Astrocyte (in vitro differentiated cells and primary cell): Measurements from ENCODE around the gene RFTN2. TPM values are rescaled to one million over a fixed set of nuclear protein-coding genes. Genes with fewer than 3 reads are reported as not detected.
A peak's percentile ranks its signal among the peaks of the same experiment; 100 is the strongest.
"Not testable (repeated sequence)": the region's sequence is repeated elsewhere in the genome, so short reads cannot be mapped to it uniquely, and the experiment has no call there.

Experiments used
- DNase-seq: peaks from one replicate; pipeline ENCODE4 v3.0.0-alpha.2; 2010; ENCODE audit warnings: low read depth
- FAIRE-seq: peaks from 2 replicates; lab custom pipeline; 2011; peaks lifted over from hg19 to GRCh38; lab: Jason Lieb, UNC
- H2AFZ ChIP-seq: 2 replicates; pipeline ENCODE4 v1.6.0; 2012; ENCODE audit warnings: low read depth, low read length, inconsistent platforms
- H3K27ac ChIP-seq: 2 replicates; pipeline ENCODE4 v1.5.1; 2011; ENCODE audit warnings: low read depth, low read length, inconsistent platforms
- H3K27me3 ChIP-seq: 2 replicates; pipeline ENCODE4 v1.6.0; 2011; ENCODE audit warnings: low read length, inconsistent platforms; ENCODE audit not compliant: insufficient read depth
- H3K36me3 ChIP-seq: 2 replicates; pipeline ENCODE4 v1.5.1; 2011; ENCODE audit warnings: low read length, inconsistent platforms; ENCODE audit not compliant: insufficient read depth
- H3K4me1 ChIP-seq: 2 replicates; pipeline ENCODE4 v1.5.1; 2011; ENCODE audit warnings: low read length, inconsistent platforms; ENCODE audit not compliant: insufficient read depth
- H3K4me2 ChIP-seq: 2 replicates; pipeline ENCODE4 v1.6.0; 2012; ENCODE audit warnings: low read length, inconsistent platforms
- H3K4me3 ChIP-seq: 2 replicates; pipeline ENCODE4 v1.5.1; 2011; ENCODE audit warnings: low read depth, mild to moderate bottlenecking, low read length, inconsistent platforms; ENCODE audit not compliant: insufficient read depth
- H3K79me2 ChIP-seq: 2 replicates; pipeline ENCODE4 v1.6.0; 2012; ENCODE audit warnings: mild to moderate bottlenecking, low read length, inconsistent platforms; ENCODE audit not compliant: insufficient read depth
- H3K9ac ChIP-seq: 2 replicates; pipeline ENCODE4 v1.6.0; 2012; ENCODE audit warnings: mild to moderate bottlenecking, low read length, inconsistent platforms
- H3K9me3 ChIP-seq: 2 replicates; pipeline ENCODE4 v1.5.1; 2012; ENCODE audit warnings: low read depth, mild to moderate bottlenecking, low read length, inconsistent platforms; ENCODE audit not compliant: insufficient read depth
- H4K20me1 ChIP-seq: 2 replicates; pipeline ENCODE4 v1.6.0; 2012; ENCODE audit warnings: low read length, inconsistent platforms; ENCODE audit not compliant: insufficient read depth
- H3K27ac Mint-ChIP-seq: one replicate; pipeline ENCODE4 v1.8.0; 2021; ENCODE audit warnings: mild to moderate bottlenecking, mixed read lengths; ENCODE audit not compliant: unreplicated experiment
- H3K27me3 Mint-ChIP-seq: one replicate; pipeline ENCODE4 v1.8.0; 2021; ENCODE audit warnings: low read depth, mixed read lengths; ENCODE audit not compliant: unreplicated experiment
- H3K36me3 Mint-ChIP-seq: one replicate; pipeline ENCODE4 v1.8.0; 2021; ENCODE audit warnings: low read depth, mixed read lengths; ENCODE audit not compliant: unreplicated experiment
- H3K4me1 Mint-ChIP-seq: one replicate; pipeline ENCODE4 v1.8.0; 2021; ENCODE audit warnings: low read depth, mixed read lengths; ENCODE audit not compliant: unreplicated experiment
- H3K4me3 Mint-ChIP-seq: one replicate; pipeline ENCODE4 v1.8.0; 2021; ENCODE audit warnings: mild to moderate bottlenecking, moderate library complexity, mixed read lengths; ENCODE audit not compliant: unreplicated experiment
- H3K9me3 Mint-ChIP-seq: one replicate; pipeline ENCODE4 v1.8.0; 2021; ENCODE audit warnings: mild to moderate bottlenecking, mixed read lengths; ENCODE audit not compliant: unreplicated experiment
- CTCF ChIP-seq: IDR thresholded peaks from 2 replicates; pipeline ENCODE4 v1.5.1; 2011; ENCODE audit warnings: low read depth, mild to moderate bottlenecking, inconsistent platforms, low read length, moderate library complexity; ENCODE audit not compliant: insufficient read depth
- EZH2 ChIP-seq: IDR thresholded peaks from 2 replicates; pipeline ENCODE4 v1.6.1; 2012; ENCODE audit warnings: mild to moderate bottlenecking, low read length, inconsistent platforms; ENCODE audit not compliant: insufficient read depth
- total RNA-seq: library from RNA; stranded (reverse); gene quantifications from 2 replicates; pipeline ENCODE4 v1.2.1, GENCODE V29; 2021

RFTN2 gene
- total RNA-seq, 1 donor from 2014 or later: 7.1 TPM

- no peak for DNase-seq
- Histone ChIP-seq H3K4me2 (peak overlapping the region; percentile 83), H3K9ac (peak overlapping the region; percentile 74), H3K27me3 (no peaks in the 10 kb centered on the region), H3K9me3 (no peaks in the 10 kb centered on the region), H3K36me3 (no peaks in the 10 kb centered on the region), H3K4me1 (peaks cover 22% of the 10 kb centered on the region), H4K20me1 (peaks cover 27% of the 10 kb centered on the region), H3K79me2 (peaks cover 41% of the 10 kb centered on the region), H3K4me3 (peak overlapping the region; percentile 88), H3K27ac (peak overlapping the region; percentile 40), H2AFZ (peak overlapping the region; percentile 82)
- H3K4me3 Mint-ChIP-seq: peak overlapping the region; percentile 86
- H3K27ac Mint-ChIP-seq: peak overlapping the region; percentile 67
- peaks cover 18% of the 10 kb centered on the region for H3K4me1 Mint-ChIP-seq
- H3K27me3 Mint-ChIP-seq: no peaks in the 10 kb centered on the region
- no peaks in the 10 kb centered on the region for H3K36me3 Mint-ChIP-seq
- no peak for FAIRE-seq
- TF ChIP-seq EZH2 (no peak), CTCF (no peak)
- no peaks in the 10 kb centered on the region for H3K9me3 Mint-ChIP-seq
Observed at GRCh38 chr2:197704434-197705120, 29.2 kb upstream of the RFTN2 start.

- Mint-ChIP-seq H3K27ac (no peak overlapping the region), H3K4me1 (peaks cover 2% of the 10 kb centered on the region), H3K9me3 (peaks cover 6% of the 10 kb centered on the region), H3K36me3 (no peaks in the 10 kb centered on the region), H3K4me3 (no peak overlapping the region), H3K27me3 (no peaks in the 10 kb centered on the region)
- Histone ChIP-seq H3K4me3 (no peak overlapping the region), H3K27ac (no peak overlapping the region), H3K27me3 (no peaks in the 10 kb centered on the region), H2AFZ (no peak overlapping the region), H3K4me2 (no peak overlapping the region), H3K79me2 (peaks cover 7% of the 10 kb centered on the region), H3K4me1 (peaks cover under 1% of the 10 kb centered on the region), H3K9me3 (no peaks in the 10 kb centered on the region), H3K9ac (no peak overlapping the region), H3K36me3 (no peaks in the 10 kb centered on the region), H4K20me1 (peaks cover 2% of the 10 kb centered on the region)
- no peak for DNase-seq
- no peak for FAIRE-seq
- TF ChIP-seq CTCF: no peak
- TF ChIP-seq EZH2: no peak
Observed at GRCh38 chr2:197700960-197701359, 25.6 kb upstream of the RFTN2 start.

GRCh38 chr2:197699724-197700123 is 24.3 kb upstream of the RFTN2 start:
- H3K4me1 Mint-ChIP-seq, H3K79me2 ChIP-seq, H3K9ac ChIP-seq, H3K36me3 ChIP-seq, H3K27ac Mint-ChIP-seq, H3K4me3 ChIP-seq, H3K9me3 ChIP-seq, H3K27me3 ChIP-seq, DNase-seq, H3K27ac ChIP-seq, H3K4me1 ChIP-seq, H4K20me1 ChIP-seq, H3K4me2 ChIP-seq, H3K36me3 Mint-ChIP-seq, H3K9me3 Mint-ChIP-seq, H2AFZ ChIP-seq, H3K4me3 Mint-ChIP-seq, H3K27me3 Mint-ChIP-seq, FAIRE-seq: not testable (repeated sequence)

GRCh38 chr2:197696571-197696970 is 21.2 kb upstream of the RFTN2 start:
- not testable (repeated sequence) for H3K4me3 Mint-ChIP-seq, H3K36me3 ChIP-seq, H3K9me3 ChIP-seq, H3K79me2 ChIP-seq, H3K27me3 ChIP-seq, H2AFZ ChIP-seq, FAIRE-seq, H3K9me3 Mint-ChIP-seq, H3K4me2 ChIP-seq, H3K27ac ChIP-seq, DNase-seq, H3K4me3 ChIP-seq, H3K9ac ChIP-seq, H3K27me3 Mint-ChIP-seq, H3K27ac Mint-ChIP-seq, H4K20me1 ChIP-seq, H3K4me1 ChIP-seq, H3K4me1 Mint-ChIP-seq, H3K36me3 Mint-ChIP-seq

- H3K9me3 Mint-ChIP-seq, H3K36me3 ChIP-seq, H2AFZ ChIP-seq, FAIRE-seq, H3K4me1 Mint-ChIP-seq, H3K4me1 ChIP-seq, DNase-seq, H3K4me3 Mint-ChIP-seq, H3K36me3 Mint-ChIP-seq, H3K27ac Mint-ChIP-seq, H3K4me3 ChIP-seq, H3K9ac ChIP-seq, H3K9me3 ChIP-seq, H3K4me2 ChIP-seq, H3K27ac ChIP-seq, H3K79me2 ChIP-seq, H3K27me3 ChIP-seq, H4K20me1 ChIP-seq, H3K27me3 Mint-ChIP-seq: not testable (repeated sequence)
Observed at GRCh38 chr2:197695971-197696370, 20.6 kb upstream of the RFTN2 start.
